Stromal cell of bone marrow (primary cell): ENCODE data around the gene PTPN4.
"Not testable (repeated sequence)": the region's sequence is repeated elsewhere in the genome, so short reads cannot be mapped to it uniquely, and the experiment has no call there.

Experiments used
- DNase-seq: peaks from one replicate; pipeline ENCODE4 v3.0.0-alpha.2; 2012; ENCODE audit warnings: low read depth

PTPN4 gene

GRCh38 chr2:120018549-120018948 lies 258.8 kb downstream of the PTPN4 start:
- DNase-seq, result no peak

GRCh38 chr2:120020554-120020953 lies 260.8 kb downstream of the PTPN4 start:
- no peak for DNase-seq

- DNase-seq, result not testable (repeated sequence)
These were observed 262.8 kb downstream of the PTPN4 start for GRCh38 chr2:120022505-120022904.

GRCh38 chr2:120026890-120027289 lies 267.2 kb downstream of the PTPN4 start:
- DNase-seq, result no peak

- no peak for DNase-seq
These were observed 269.1 kb downstream of the PTPN4 start for GRCh38 chr2:120028795-120029194.

- DNase-seq, result no peak
These were observed 270.2 kb downstream of the PTPN4 start for GRCh38 chr2:120029672-120030640.

- no peak for DNase-seq
These were observed 272.6 kb downstream of the PTPN4 start for GRCh38 chr2:120032297-120032696.
